ENCODE data around the gene RNF125.
"Not testable (repeated sequence)": the region's sequence is repeated elsewhere in the genome, so short reads cannot be mapped to it uniquely, and the experiment has no call there.

DNA sequence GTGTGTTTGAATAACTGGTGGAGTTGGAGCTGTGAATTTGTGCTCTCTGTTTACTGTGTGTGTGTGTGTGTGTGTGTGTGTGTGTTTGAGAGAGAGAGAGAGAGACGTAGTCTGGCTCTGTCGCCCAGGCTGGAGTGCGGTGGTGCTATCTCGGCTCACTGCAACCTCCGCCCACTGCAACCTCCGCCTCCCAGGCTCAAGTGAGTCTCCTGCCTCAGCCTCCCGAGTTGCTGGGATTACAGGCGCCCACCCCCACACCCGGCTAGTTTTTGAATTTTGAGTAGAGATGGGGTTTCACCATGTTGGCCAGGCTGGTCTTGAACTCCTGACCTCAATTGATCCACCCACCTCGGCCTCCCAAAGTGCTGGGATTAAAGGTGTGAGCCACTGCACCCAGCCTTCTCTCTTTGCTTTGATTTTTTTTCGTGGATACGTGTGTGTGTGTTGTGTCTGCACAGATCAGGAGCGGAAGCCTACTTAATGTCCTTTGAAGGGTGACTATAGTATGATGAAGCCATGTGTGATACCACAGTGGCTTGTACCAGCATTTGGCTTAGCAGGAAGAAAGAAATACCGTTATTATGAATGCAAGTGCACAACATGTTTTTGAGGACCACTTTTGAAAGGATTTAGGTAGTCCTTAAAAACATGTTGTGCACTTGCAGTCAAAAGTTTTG is 1.5 kb downstream of the RNF125 start:
- TF ChIP-seq SUZ12 (IDR thresholded peaks at IDR 0.05; ENCODE audit: extremely low read depth, insufficient read depth, insufficient read length); YY1 (IDR thresholded peaks at IDR 0.05; ENCODE audit: insufficient read depth, insufficient read length): not testable (repeated sequence)

All from NT2/D1 (cell line).